Gastroesophageal sphincter (tissue), 4 donors: Measurements from ENCODE around the gene PLPP7. TPM values are rescaled to one million over a fixed set of nuclear protein-coding genes. Genes with fewer than 3 reads are reported as not detected.

Source experiments
- ATAC-seq: fragments of 150-250 bp; one replicate; pipeline ENCODE4 v1.9.1; 2016; ENCODE audit warnings: mild to moderate bottlenecking, moderate library complexity
- H3K27ac ChIP-seq, 4 donors: fragments of 200-600 bp; sonication (generic) in 3 of 4; 1 replicate in 3 of 4; 2 replicates in 1 of 4; pipeline ENCODE4 v1.5.1; 2016 to 2019
- H3K27me3 ChIP-seq: fragments of 200-600 bp; sonication (generic); one replicate; pipeline ENCODE4 v1.5.1; 2019
- H3K36me3 ChIP-seq, 2 donors: fragments of 200-600 bp; sonication (generic); one replicate each; pipeline ENCODE4 v1.5.1; 2019; ENCODE audit warnings: control low read depth in 1 of 2
- H3K4me1 ChIP-seq, 3 donors: fragments of 200-600 bp; sonication (generic); 1 replicate in 2 of 3; 2 replicates in 1 of 3; pipeline ENCODE4 v1.5.1; 2016 to 2019; ENCODE audit warnings: control low read depth in 2 of 3
- H3K4me3 ChIP-seq, 2 donors: fragments of 200-600 bp; sonication (generic); one replicate each; pipeline ENCODE4 v1.5.1; 2019; ENCODE audit warnings: mild to moderate bottlenecking in 1 of 2, moderate library complexity in 1 of 2
- H3K9me3 ChIP-seq, 3 donors: fragments of 200-600 bp; sonication (generic); one replicate each; pipeline ENCODE4 v1.5.1; 2017 to 2019; ENCODE audit warnings: control low read depth in 2 of 3
- CTCF ChIP-seq, 4 experiments: fragments of 200-600 bp in 2 of 4; fragments of 450-650 bp in 2 of 4; sonication (generic) in 1 of 4; IDR thresholded peaks; one replicate each; pipeline ENCODE4 v1.5.1; 2017 to 2019; ENCODE audit warnings: antibody characterized with exemption in 4 of 4, mild to moderate bottlenecking in 2 of 4, moderate library complexity in 2 of 4
- EP300 ChIP-seq: sonication (generic); formaldehyde crosslinking; IDR thresholded peaks from one replicate; pipeline ENCODE4 v1.6.1; 2017; ENCODE audit warnings: antibody characterized with exemption, mild to moderate bottlenecking
- POLR2A ChIP-seq, 2 donors: fragments of 450-650 bp; IDR thresholded peaks; one replicate each; pipeline ENCODE4 v1.6.1; 2017; ENCODE audit warnings: antibody characterized with exemption in 2 of 2, mild to moderate bottlenecking in 2 of 2, moderate library complexity in 1 of 2
- POLR2AphosphoS5 ChIP-seq: sonication (generic); formaldehyde crosslinking; IDR thresholded peaks from one replicate; pipeline ENCODE4 v1.6.1; 2017; ENCODE audit warnings: antibody characterized with exemption
- WGBS, 2 donors: methylation state at CpG; one replicate each; pipeline ENCODE4 v1.1.5; 2018; ENCODE audit warnings: low coverage in 1 of 2; 5-methylcytosine and 5-hydroxymethylcytosine counted together
- total RNA-seq, 4 donors: library from RNA; depleted of rRNA; stranded (reverse); fragments of >200 nt; gene quantifications; one replicate each; pipeline ENCODE4 v1.1.0, GENCODE V29; 2016

The PLPP7 gene
- total RNA-seq, 4 donors from 2014 or later = 9.7 to 21.1 (median 12.0) TPM

DNA sequence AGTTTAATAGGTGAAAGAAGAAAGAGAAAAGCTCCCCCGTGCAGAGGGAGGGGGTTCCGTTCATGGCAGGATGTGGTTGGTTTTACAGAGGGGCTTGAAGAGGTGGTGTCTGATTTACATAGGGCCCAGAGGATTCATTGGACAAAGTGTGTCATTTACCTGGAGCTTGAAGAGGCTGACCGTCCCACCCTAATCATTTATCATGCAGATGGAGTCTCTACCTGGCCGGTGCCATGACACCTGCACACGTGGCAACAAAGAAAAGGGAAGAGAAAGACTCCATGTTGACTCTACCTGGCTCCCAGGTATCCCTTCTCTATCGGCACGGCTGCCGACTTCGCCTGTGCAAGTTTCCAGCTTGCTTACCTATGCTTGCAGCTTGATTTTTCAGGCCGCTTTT, 69.0 kb downstream of the PLPP7 start:
- no peak for ATAC-seq
- Histone ChIP-seq H3K4me1 (peaks cover 0 to 13% (median 7%) of the 10 kb centered on the region in 3 donors), H3K4me3 (no peak overlapping the region), H3K36me3 (no peaks in the 10 kb centered on the region), H3K9me3 (no peaks in the 10 kb centered on the region), H3K27me3 (no peaks in the 10 kb centered on the region), H3K27ac (no peak overlapping the region)
- TF ChIP-seq POLR2AphosphoS5 (no peak), POLR2A (IDR thresholded peaks at IDR 0.05) (no peak), CTCF (IDR thresholded peaks at IDR 0.05) (no peak), EP300 (no peak)
- 80 to 93% methylated on average over 3 to 10 of the region's 10 CpGs for WGBS, 2 donors

Other genes starting within 250 kb of the PLPP7 start
- gene AIF1L, start 193.2 kb upstream of the PLPP7 start, total RNA-seq = 10 to 100 TPM in 3 of 4 donors, 1 to 10 TPM in 1; 5.4 to 28.5 (median 17.1) TPM
- 10 to 100 TPM; 25.8 to 68.2 (median 36.9) TPM for gene NUP214, start 164.1 kb upstream of the PLPP7 start, total RNA-seq
- gene FAM78A, start 13.2 kb upstream of the PLPP7 start, total RNA-seq = 1 to 10 TPM in 3 of 4 donors, under 1 TPM in 1; 0.78 to 5.4 (median 2.9) TPM
- 100 to 1,000 TPM; 102 to 198 (median 108) TPM for gene PRRC2B, start 104.4 kb downstream of the PLPP7 start, total RNA-seq
- gene POMT1, start 213.2 kb downstream of the PLPP7 start, total RNA-seq = 10 to 100 TPM; 19.9 to 39.7 (median 26.6) TPM
- 100 to 1,000 TPM in 1 of 4 donors, 10 to 100 TPM in 3; 46.8 to 125 (median 51.4) TPM for gene UCK1, start 241.5 kb downstream of the PLPP7 start, total RNA-seq